ENCODE measurements around the gene AREG. TPM values are rescaled to one million over a fixed set of nuclear protein-coding genes. Genes with fewer than 3 reads are reported as not detected.

Gene AREG
- total RNA-seq, 1 experiment from 2014 or later: 203 TPM

GRCh38 chr4:74486905-74487304, 42.0 kb downstream of the AREG start:
- no peaks in the 10 kb centered on the region for H3K27me3 ChIP-seq (ENCODE audit: low read length)
- H3K4me3 ChIP-seq (ENCODE audit: low read length): no peak overlapping the region
- H3K27ac ChIP-seq (ENCODE audit: low read length): no peak overlapping the region
- CTCF ChIA-PET: no interaction called here
- no peak for TF ChIP-seq EZH2phosphoT487 (IDR thresholded peaks at IDR 0.05; ENCODE audit: borderline replicate concordance, low read length)
- TF ChIP-seq EZH2 (IDR thresholded peaks at IDR 0.05; ENCODE audit: low read length, unreplicated experiment): no peak
- TF ChIP-seq, protein P1, sequence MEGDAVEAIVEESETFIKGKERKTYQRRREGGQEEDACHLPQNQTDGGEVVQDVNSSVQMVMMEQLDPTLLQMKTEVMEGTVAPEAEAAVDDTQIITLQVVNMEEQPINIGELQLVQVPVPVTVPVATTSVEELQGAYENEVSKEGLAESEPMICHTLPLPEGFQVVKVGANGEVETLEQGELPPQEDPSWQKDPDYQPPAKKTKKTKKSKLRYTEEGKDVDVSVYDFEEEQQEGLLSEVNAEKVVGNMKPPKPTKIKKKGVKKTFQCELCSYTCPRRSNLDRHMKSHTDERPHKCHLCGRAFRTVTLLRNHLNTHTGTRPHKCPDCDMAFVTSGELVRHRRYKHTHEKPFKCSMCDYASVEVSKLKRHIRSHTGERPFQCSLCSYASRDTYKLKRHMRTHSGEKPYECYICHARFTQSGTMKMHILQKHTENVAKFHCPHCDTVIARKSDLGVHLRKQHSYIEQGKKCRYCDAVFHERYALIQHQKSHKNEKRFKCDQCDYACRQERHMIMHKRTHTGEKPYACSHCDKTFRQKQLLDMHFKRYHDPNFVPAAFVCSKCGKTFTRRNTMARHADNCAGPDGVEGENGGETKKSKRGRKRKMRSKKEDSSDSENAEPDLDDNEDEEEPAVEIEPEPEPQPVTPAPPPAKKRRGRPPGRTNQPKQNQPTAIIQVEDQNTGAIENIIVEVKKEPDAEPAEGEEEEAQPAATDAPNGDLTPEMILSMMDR (conservative IDR thresholded peaks at IDR 0.05; ENCODE audit: low read depth, low read length): no peak
- no peaks in the 10 kb centered on the region for H4K20me1 ChIP-seq (ENCODE audit: low read length)
- no peaks in the 10 kb centered on the region for H3K9me3 ChIP-seq (ENCODE audit: low read length)
- no peaks in the 10 kb centered on the region for H3K79me2 ChIP-seq (ENCODE audit: low read length)
- no peak overlapping the region for H3K4me2 ChIP-seq (ENCODE audit: low read length)
- peaks cover 10% of the 10 kb centered on the region for H3K4me1 ChIP-seq (ENCODE audit: insufficient read depth, low read length)
- POLR2A ChIA-PET (ENCODE audit: unreplicated experiment): no interaction called here
- intact Hi-C loops (cut with micrococcal nuclease): no loop called here
- no peak; the same call in 1 of the 2 replicates for ATAC-seq
- DNase-seq: no peak
- no TSS peak for BruUV-seq (replicated peaks)
- no peak overlapping the region for H3K9ac ChIP-seq (ENCODE audit: low read length)
- H3F3A ChIP-seq (ENCODE audit: low read length, unreplicated experiment): no peaks in the 10 kb centered on the region
- H2AFZ ChIP-seq (ENCODE audit: low read length): no peak overlapping the region
- no peaks in the 10 kb centered on the region for H3K36me3 ChIP-seq (ENCODE audit: low read depth, low read length)
- no peaks in the 10 kb centered on the region for H3K9me2 ChIP-seq (replicated peaks; ENCODE audit: low read length)

GRCh38 chr4:74487771-74488170, 42.8 kb downstream of the AREG start:
- Histone ChIP-seq H4K20me1 (ENCODE audit: low read length) (no peaks in the 10 kb centered on the region), H2AFZ (ENCODE audit: low read length) (no peak overlapping the region), H3K79me2 (ENCODE audit: low read length) (no peaks in the 10 kb centered on the region), H3K9me2 (replicated peaks; ENCODE audit: low read length) (no peaks in the 10 kb centered on the region), H3K36me3 (ENCODE audit: low read depth, low read length) (no peaks in the 10 kb centered on the region), H3K27me3 (ENCODE audit: low read length) (no peaks in the 10 kb centered on the region), H3K4me3 (ENCODE audit: low read length) (no peak overlapping the region), H3K4me2 (ENCODE audit: low read length) (no peak overlapping the region), H3K9ac (ENCODE audit: low read length) (no peak overlapping the region), H3K27ac (ENCODE audit: low read length) (no peak overlapping the region), H3K9me3 (ENCODE audit: low read length) (no peaks in the 10 kb centered on the region), H3F3A (ENCODE audit: low read length, unreplicated experiment) (no peaks in the 10 kb centered on the region), H3K4me1 (ENCODE audit: insufficient read depth, low read length) (peaks cover 8% of the 10 kb centered on the region)
- no TSS peak for BruUV-seq (replicated peaks)
- ChIA-PET CTCF (no interaction called here), POLR2A (ENCODE audit: unreplicated experiment) (no interaction called here)
- DNase-seq (no peak), ATAC-seq (no peak)
- TF ChIP-seq, protein P1 (conservative IDR thresholded peaks at IDR 0.05; ENCODE audit: low read depth, low read length): no peak
- TF ChIP-seq EZH2 (IDR thresholded peaks at IDR 0.05; ENCODE audit: low read length, unreplicated experiment) (no peak), EZH2phosphoT487 (IDR thresholded peaks at IDR 0.05; ENCODE audit: borderline replicate concordance, low read length) (no peak)
- intact Hi-C loops (cut with micrococcal nuclease): no loop called here

DNA sequence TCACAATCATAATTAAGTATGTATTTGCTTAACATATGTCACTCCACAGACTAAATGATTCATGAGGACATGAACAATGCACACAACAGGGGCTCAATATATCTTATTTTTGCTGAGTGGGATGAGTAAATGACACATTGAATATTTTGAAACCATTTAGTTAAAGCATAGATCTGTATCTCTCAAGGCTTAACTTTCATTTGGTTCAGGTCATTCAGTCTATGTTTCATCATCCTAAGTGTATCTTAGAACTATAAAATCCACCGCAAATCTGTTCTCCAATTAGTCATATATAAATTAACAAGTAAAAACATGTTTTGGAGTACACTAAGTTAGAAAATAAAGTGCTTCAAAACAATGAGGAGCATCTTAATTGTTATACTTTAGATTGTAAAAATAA, 45.8 kb downstream of the AREG start:
- CTCF ChIA-PET: no interaction called here

More for the DNA sequence above, 45.8 kb downstream of the AREG start:
- Histone ChIP-seq H2AFZ (ENCODE audit: low read length) (no peak overlapping the region), H4K20me1 (ENCODE audit: low read length) (no peaks in the 10 kb centered on the region), H3K4me1 (ENCODE audit: insufficient read depth, low read length) (no peaks in the 10 kb centered on the region), H3F3A (ENCODE audit: low read length, unreplicated experiment) (no peaks in the 10 kb centered on the region), H3K79me2 (ENCODE audit: low read length) (no peaks in the 10 kb centered on the region), H3K4me3 (ENCODE audit: low read length) (no peak overlapping the region), H3K27ac (ENCODE audit: low read length) (no peak overlapping the region), H3K9me2 (replicated peaks; ENCODE audit: low read length) (no peaks in the 10 kb centered on the region), H3K27me3 (ENCODE audit: low read length) (no peaks in the 10 kb centered on the region), H3K9me3 (ENCODE audit: low read length) (no peaks in the 10 kb centered on the region), H3K36me3 (ENCODE audit: low read depth, low read length) (no peaks in the 10 kb centered on the region), H3K9ac (ENCODE audit: low read length) (no peak overlapping the region), H3K4me2 (ENCODE audit: low read length) (no peak overlapping the region)
- TF ChIP-seq, protein P1 (conservative IDR thresholded peaks at IDR 0.05; ENCODE audit: low read depth, low read length): no peak
- TF ChIP-seq EZH2 (IDR thresholded peaks at IDR 0.05; ENCODE audit: low read length, unreplicated experiment) (no peak), EZH2phosphoT487 (IDR thresholded peaks at IDR 0.05; ENCODE audit: borderline replicate concordance, low read length) (no peak)
- no peak for DNase-seq
- intact Hi-C loops (cut with micrococcal nuclease): no loop called here
- no peak for ATAC-seq
- BruUV-seq (replicated peaks): no TSS peak
- POLR2A ChIA-PET (ENCODE audit: unreplicated experiment): no interaction called here

Data from PC-3 (cell line).